ENCODE results near the gene STARD10.

Gene STARD10

DNA sequence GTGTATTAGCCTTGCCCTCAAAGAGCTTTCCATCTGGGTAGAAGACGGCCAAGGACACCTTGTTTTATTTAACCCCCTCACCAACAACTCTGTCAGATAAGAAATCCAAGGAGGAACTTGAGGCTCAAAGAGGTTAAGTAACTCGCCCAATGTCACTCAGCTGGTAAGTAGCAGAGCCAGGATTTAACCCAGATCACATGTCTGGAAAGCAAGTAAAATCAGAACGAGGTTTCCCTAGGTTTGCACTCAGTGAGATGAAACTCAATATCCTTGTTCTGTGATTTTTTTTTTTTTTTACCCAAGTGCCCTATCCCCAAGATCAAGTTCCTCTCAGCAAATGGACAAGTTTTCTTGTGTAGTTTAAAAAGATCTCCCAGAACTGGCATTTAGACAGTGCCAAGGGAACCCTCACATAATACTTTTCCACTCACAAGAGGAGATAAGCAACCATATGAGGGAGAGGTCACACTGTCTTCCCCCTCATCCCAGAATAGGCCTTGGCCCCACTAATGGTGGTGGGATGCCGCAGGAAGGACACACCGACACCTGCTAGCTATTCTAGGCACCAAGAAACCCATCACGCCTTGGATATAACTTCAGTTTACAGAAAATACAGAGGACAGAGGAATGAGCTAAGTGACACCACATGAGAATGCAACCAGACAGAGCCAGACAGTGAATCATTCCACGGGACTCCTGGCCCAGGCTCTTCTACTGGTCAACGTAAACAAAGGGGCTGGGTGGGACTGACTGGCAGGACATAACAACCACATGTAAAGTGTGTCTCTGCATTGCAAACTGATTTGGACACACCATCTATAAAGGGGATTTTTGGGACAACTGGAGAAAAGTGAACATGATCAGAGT lies 33.1 kb downstream of the STARD10 start:
- peak; percentile 56 for DNase-seq

DNA sequence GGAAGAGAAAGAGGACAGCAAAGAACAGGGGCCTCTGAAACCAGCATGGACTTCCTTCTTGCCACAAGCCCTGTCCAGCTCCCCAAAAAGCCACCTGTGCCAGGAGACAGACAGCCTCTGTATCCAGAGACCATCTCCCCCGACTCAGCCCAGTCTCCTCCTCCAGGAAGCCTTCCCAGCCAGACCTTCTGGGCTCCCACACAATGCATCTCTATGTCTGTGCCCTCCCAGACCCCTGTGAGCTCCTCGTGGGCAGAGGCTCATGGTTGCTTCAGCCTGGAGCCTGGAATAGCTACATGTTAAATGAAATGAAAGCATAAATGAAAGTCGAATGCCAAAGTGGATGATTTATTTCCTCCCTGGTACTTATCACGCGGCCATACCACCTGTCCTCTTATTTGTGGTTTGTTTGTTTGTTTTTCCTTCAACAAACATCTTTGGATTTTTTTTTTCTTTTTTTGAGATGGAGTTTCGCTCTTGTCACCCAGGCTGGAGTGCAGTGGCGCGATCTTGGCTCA lies 34.3 kb downstream of the STARD10 start:
- DNase-seq, result peak; percentile 75

DNA sequence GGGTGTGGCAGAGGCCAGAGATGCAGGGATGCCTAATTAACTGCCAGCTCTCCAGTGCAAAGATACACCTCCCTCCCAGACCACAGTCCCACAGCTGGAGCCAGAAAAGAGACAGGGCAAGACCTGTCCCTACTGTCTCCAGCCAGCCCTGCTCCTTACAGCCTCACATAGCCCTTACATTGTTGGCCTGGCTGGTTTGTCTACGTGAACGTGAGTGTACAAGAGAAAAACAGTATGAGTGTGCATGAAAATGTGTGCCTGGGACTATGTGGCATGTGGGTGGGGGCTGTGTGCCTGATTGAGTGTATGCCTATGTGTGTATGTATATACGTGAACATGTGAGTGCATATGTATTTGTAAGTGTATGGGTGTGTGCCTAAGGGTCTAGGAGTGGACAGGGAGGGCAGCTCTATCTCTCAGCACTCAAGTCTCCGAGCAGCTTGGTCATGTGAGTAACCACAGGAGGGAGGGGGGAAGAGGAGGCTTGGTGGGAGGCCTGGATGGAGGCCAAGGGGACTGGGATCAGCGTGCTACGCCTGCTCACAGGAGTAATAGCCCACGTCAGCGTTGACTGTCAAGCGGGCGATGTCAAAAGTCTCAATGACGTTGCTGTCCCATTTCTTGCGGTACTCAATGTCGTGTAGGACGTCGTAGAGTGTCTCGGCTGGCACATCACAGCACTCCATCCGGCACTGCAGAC lies 35.0 kb downstream of the STARD10 start:
- peak; percentile 100 for DNase-seq

DNA sequence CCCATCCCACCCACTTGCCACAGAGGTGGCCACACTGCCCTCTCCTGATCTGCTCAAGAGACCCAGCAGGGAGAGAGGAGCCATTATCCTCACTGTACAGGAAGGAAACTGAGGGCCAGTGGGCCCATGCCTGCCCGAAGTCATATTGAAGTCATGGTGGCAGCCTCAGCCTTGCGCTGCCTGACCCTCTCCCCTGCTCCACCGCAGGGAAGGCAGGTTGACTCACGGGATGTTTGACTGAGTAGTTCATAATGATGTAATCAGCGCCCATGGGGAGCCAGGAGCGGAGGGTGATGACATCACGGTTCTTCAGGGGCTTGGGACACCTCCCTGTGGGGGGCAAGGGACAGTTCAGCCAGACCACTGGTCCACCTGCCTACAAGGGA lies 35.5 kb downstream of the STARD10 start:
- DNase-seq, result peak; percentile 68

DNA sequence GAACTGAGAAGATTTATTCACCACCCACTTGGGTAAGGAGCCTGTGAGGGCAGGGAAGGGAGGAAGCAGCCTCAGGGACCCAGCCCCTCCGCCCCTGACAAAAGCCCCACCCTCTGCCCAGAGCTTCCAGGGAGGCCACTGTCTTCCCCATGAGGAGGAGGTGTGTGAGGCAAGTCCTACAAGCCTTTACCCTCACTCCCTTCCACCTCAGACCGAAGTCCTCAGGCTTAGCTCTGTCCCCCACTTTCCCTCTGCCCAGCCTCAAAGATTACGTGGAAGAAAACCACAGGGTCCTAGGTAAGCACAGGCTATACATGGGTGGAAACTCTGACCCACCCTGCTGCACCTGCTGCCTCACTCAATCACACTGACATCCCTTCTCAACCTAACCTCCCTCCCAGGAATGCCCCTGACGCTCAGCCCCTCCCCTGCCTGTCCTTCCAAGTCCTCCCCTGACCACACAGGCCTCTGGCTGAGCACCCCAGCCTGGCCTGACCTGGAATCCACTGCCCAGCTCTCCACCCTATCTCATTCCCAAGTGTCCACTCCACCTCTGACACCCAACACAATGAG lies 38.0 kb downstream of the STARD10 start:
- no peak for DNase-seq

DNA sequence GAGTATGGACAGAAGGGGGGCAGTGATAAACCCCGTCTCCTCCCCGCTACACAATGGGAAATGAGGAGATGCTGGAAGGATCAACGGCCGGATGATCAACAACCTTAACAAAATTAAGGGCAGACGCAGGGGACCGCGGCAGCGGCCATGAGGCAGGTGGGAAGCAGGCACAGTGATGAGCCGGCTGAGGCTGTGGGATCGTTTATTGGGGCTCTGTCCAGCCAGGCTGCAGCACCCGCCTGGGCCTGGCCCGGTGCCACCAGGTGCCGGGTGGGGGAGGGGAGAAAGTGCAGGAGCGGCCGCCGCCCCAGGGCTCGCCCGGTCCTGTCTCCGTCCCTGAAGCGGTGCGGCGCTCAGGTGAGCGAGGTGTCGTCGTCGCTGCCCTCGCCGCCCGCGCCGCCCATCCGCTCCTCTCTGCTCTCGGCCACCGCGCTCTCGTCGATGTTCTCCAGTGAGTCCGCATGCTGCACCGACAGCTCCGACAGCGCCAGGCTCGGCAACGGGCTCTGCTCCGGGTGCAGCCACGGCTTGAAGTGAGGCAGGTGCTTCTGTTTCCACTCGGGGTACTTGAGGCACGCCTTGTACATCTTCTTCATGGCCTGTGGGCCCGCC lies 39.2 kb downstream of the STARD10 start:
- DNase-seq, result no peak

DNA sequence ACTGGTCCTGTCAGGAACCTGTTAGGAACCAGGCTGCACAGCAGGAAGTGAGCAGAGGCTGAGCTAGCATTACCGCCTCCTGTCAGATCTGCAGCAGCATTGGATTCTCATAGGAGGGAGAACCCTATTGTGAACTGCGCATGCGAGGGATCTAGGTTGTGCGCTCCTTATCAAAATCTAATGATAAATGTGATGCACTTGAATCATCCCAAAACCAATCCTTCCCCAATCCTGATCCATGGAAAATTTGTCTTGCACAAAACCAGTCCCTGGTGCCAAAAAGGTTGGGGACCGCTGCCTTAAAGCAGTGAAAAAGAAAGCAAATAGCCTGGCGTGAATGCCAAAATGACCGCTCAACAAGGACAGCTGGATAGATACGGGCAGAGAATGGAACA lies 39.7 kb downstream of the STARD10 start:
- no peak for DNase-seq

DNA sequence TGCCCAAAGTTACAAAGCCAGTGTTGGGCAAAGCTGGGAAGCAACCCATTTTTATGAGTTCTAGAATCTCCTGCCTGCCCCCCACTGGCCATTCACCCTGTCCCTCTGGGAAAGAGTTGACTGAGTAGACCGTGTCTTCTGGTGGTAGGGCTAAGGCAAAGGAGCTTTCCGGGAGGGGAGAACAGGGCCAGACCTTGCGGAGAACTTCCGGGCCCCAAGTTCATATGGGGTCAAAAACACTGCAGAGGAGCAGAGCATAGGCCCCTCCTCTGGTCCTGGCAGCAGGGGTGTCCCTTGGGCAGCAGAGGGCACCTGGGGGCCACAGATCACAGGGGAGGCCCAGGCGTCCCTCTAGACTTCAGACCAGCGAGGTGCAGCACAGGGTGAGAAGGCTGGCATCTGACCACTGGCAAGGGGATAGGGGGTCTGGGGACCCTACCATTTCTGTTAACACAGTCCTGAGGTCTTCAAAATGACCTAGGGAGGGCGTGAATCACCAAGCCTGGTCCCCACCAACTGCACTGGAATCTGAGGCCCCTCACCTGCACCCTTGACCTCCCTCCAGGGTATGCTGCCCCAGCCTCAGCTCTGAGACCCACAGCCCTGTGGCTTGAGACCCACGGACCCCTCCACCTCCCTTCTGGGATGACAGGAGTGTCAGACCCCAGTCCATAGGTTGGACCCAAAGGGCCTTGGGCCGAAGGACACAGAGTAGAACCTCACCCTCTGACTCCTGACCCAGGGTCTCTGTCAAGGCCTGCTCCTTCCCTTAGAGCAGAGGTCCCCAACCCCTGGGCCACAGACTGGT lies 40.3 kb downstream of the STARD10 start:
- peak; percentile 72 for DNase-seq

DNA sequence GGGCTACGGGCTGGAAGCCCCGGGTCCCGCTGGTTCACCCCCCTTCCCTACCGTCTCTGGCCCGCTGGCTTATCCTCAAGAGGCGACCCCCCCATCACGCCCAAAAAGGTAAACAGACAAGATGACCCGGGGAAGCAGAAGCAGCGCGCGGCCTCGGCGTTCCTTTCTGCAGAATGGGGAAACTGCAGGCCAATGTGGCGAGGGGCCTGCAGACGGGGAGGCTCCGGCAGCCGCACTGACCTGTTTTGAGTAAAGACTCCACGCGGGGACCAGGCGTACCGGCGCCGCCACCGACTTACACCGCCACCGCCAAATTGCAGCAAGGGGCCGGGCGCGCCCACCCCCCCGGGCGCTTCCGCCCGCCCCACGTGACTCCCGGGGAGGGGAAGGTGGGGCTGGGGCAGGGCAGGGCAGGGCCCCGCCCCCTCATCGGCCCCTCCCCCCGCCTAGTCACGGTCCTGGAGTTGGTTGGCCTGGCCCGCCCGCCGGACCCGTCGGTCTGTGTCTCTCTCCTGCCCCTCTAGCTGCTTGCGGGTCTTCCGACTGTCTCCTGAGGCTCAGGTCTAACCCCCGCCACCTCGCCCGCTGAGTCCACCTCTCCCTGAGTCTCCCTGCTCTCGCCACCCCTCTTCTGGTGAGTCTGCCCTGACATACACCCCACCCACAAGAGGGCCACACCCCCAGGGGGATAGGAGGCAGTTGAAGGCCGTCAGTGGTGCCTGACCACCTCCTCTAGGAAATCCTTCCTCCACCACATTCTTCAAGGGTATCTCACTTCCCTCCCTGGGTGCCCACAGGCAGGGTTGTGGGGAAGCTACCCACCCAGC lies 41.5 kb downstream of the STARD10 start, which contains the start of gene ARAP1:
TSS of gene ARAP1 (minus strand) at position 321 of the 827 bp plus-strand sequence. CDS start 25,280 bp downstream, outside the sequence.
- DNase-seq, result peak; percentile 99

DNA sequence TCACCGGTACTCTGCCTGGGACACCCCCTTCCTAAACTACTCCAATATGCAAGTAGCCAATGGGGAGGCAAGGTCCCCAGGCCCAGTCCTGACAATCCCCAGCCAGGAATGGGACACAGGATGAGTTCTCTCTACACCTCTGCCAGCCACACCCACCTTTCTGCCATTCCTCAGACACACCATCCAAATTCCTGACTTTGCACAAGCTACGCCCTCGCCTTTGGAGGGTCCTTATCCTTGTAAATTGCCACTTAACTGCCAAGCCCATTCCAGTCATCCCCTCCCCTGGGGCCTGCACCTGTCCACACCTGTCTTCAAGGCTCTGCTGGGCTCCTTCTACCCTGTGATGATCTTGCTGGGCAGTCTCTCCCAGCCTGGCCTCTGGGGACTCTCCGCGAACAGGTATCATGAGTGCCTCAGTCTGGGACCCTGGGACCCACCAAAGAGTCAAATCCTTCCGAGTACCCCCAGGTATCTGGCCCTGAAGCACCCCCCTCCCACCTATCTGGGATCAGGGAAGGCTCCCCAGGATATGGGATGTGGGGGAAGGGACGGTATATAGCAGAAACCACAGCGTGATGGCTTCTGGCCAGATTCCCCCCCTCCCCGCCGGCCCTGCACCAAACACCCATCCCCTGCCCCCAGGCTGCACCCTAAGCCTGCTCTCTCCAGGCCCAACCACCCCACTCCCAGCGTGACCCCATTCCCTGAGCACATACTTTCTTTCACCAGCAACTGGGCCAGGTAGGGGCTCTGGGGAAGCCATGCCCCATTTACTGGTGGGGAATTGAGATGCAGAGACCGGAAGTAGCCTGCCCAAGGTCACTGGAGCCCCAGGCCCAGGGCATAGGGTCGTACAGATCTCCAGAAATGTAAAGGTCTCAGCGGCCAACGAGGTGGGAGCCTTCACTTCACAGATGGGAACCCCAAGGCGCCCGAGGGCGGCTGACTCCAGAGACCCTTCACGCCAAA lies 42.4 kb downstream of the STARD10 start:
- peak; percentile 68 for DNase-seq

DNA sequence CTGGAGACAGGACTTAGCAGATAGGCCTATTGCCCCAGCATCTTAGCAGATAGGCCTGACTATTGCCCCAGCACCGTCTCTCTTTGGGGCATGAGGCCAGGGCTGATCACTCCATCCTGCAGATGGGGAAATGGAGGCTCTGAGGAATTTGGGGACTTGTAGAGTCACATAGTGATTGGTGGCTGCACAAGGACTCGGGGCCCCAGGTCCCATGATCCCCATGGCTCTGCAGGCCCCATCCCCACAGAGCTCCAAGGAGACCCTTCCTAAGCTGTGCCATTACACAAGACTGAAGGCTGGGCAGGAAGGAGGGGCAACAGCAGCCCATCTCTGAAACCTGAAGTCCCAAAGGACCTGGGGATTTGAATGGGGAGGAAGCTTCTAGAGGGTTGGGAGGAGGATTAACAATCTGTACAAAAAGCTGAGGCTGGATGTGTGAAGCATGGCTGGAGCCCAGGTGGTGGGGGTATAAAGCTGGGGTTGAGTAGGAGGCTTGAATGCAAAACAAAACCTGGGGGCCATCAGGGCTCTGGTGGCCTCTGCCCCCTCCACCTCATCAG lies 43.2 kb downstream of the STARD10 start:
- no peak for DNase-seq

DNA sequence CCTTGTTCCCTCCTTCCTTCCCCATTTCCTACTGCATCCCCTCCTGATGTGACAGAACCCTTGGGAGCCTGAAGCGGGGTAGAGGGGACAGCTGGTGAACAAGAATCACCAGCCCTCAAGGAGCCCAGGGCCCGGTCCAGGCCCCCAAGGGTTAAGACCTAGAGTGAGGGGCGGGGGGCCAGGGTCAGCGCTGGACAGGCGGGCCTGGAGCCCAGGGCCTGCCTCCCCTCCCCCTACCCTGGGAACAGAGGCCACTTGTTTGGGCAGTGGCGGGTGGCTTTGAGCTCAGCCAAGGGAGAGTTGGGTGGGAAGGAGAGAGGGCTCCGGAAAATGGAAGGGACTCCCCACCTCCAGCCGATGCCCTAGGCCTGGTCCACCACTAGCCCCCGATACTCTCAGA lies 43.8 kb downstream of the STARD10 start:
- DNase-seq, result no peak

DNA sequence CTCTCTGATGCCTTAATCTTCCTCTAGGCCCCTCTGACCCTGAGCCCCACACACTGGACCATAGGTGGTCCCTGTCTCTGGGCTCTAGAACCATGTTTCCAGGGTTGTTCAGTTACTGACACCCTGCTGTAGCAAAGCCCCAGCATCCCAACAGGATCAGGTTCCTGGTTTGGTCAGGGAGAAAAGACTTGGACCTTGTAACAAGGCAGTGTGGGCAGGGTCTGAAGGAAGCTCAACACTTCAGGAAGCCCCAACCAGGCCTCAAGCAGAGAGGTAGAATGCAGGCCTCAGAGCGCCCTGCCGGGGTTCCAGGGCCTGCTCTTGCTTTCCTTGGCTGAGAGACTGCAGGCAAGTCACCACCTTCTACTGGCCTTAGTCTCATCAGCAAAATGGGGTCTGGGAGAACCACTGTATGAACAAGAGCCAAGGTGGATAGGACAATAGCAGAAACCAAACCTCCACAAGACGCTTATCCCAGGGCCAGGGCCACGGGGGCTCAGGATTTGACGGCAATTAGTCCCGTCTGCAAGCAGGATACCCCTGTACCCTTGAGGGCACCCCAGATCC lies 46.5 kb downstream of the STARD10 start:
- DNase-seq, result no peak

DNA sequence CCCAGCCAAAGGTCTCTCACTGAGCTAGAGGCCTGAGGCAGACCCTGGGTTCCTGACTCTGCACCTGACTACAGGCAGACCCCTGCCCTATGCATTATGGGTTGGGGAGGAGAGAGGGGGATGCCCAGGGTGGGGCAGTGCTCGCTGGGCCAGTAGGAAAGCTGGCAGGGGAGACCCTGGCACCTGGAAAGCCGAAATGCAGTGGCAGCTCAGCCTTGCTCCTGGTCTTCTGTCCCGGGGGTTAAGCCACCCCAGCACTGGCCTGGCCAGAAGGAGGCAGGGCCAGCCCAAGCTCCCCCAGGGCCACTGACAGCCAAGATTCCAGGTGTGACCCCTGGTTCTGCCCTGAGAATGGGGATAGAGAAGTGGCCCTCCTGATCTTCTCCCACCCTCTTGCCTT lies 47.0 kb downstream of the STARD10 start:
- DNase-seq, result no peak

DNA sequence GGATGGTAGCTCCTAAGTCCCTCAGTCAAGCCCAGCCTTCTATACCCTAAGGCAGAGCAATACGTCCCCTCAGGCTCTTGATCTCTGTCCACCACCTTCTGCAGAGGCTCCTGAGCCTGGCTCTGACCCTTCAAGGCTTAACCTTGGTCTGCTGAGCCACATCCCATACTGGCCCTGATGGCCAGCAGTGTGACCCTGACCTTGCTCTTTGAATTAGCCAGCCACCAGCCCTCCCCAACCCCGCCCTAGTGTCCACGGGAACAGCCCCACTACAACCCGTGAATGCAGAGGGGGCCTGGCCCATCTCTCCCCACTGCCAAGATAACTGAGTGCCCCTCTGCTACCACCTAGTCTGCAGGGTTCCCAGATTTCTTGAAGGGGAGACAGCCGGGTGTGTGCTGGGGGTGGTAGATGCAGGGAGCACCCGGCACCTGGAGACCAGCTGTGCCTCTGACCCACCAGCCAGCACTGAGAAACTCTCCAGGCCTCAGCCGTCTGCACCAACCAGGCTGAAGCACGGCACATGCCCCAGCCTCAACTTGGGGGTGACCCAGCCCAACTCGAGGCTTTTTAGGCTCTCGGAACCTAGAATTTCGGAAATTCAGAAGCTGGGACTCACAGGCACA lies 47.8 kb downstream of the STARD10 start:
- no peak for DNase-seq

DNA sequence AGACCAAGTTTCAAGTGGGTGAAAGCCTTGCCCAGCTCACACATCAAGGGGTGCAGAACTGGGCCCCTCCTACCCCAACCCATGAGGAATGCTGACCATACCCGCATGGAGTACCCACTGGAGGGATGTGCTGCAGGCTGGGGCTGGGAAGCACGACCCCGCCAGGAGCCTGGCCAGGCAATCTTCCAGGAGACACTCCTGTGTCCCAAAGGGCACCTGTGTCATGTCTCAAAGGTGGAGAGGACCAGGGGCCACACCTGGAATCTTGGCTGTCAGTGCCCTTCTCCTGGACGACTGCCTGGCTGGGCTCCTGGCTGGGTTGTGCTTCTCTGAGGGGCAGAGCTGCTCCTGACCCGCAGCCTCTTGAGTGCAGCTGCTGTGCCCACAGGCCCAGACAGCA lies 48.3 kb downstream of the STARD10 start:
- no peak for DNase-seq

DNA sequence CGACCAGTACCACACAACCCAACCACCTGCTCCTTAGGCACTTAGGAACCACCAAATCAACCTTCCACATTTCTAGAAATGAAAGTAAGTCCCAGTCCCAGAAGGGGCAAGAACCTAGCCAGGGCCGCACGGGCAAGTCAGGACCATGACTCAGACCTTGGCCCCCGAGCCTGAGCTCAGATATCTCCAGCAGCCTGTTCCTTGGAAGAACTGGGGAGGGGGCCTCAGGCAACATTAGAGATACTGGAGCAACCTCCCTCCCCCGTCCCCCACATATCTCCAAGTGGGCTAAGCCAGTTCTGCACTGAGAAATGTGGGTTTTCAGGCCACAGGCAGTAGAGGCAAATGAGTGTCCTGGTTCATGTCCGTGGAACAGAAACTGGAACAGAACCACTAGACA lies 49.4 kb downstream of the STARD10 start:
- no peak for DNase-seq

DNA sequence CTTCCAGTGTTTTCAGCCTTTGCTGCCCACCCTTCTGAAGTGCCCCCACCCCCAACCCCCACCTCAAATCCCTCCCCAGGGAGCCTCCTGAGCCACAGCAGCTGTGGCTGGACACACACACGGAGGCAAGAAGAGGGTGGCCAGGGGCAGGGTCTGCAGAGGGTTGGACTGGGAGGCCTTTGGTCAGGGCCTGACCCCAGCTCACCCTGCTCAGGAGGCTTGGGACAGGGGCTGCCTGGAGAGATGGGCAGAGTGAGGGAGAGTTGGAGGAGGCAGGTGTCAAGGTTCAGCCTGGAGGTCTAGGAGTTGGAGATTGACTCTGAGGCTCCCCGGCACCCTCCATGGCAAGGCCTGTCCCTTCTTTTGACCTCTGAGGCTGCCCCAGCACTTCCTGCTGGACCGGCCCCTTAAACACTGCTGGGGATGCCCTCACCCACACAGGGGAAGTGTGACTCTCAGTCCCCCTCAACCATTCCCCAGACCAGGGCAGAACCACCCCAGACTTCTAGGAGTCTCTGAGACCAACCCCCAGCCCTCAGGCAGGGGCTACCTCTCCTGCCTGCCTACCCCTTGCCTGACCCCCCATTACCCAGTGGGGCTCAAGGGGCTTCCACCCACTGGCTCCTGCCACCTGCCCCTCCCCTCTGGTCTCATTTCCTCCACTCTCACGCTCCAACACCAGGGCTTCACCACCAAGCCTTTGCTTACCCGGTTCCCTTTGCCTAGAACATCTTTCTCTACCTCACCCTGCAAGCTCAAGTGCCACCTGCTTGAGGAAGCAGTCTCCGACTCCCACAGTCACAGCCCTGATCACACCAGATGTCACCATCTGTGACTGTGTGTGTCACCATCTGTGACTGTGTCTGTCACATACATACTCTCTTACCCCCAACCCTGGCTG lies 50.3 kb downstream of the STARD10 start:
- no peak for DNase-seq
